ENCODE data around the gene RALGAPB. TPM values are rescaled to one million over a fixed set of nuclear protein-coding genes. Genes with fewer than 3 reads are reported as not detected.

RALGAPB gene
- total RNA-seq, 1 donor = 42.7 TPM

- Histone ChIP-seq H3K4me2 (ENCODE audit: insufficient read depth, low read length) (peak overlapping the region; percentile 64), H3K9me3 (ENCODE audit: low read depth, low read length) (no peaks in the 10 kb centered on the region), H3K27ac (ENCODE audit: low read depth, low read length) (no peak overlapping the region), H3K27me3 (ENCODE audit: insufficient read depth, low read length) (no peaks in the 10 kb centered on the region), H4K20me1 (ENCODE audit: insufficient read depth, low read length) (no peaks in the 10 kb centered on the region), H3K4me3 (ENCODE audit: insufficient read depth, low read length) (peak overlapping the region; percentile 7), H3K79me2 (ENCODE audit: insufficient read depth, low read length) (peaks cover 8% of the 10 kb centered on the region), H3K4me1 (ENCODE audit: insufficient read depth, low read length) (peaks cover 13% of the 10 kb centered on the region), H3K36me3 (ENCODE audit: insufficient read depth, low read length) (no peaks in the 10 kb centered on the region), H2AFZ (ENCODE audit: low read length) (peak overlapping the region; percentile 67)
- no peak for TF ChIP-seq CTCF (IDR thresholded peaks at IDR 0.05; ENCODE audit: extremely low read depth, low read depth, low read length)
- DNase-seq (ENCODE audit: insufficient read length, low spot score, missing footprints) = peak; percentile 81
Measured at GRCh38 chr20:38441916-38442315, 30.7 kb upstream of the RALGAPB start.

GRCh38 chr20:38445381-38445796 is 27.3 kb upstream of the RALGAPB start:
- H3K4me3 ChIP-seq (ENCODE audit: insufficient read depth, low read length) = no peak overlapping the region

GRCh38 chr20:38445901-38446425 is 26.7 kb upstream of the RALGAPB start:
- peak overlapping the region; percentile 93 for H3K4me2 ChIP-seq (ENCODE audit: insufficient read depth, low read length)
- no peaks in the 10 kb centered on the region for H3K27me3 ChIP-seq (ENCODE audit: insufficient read depth, low read length)

More at GRCh38 chr20:38445381-38445796, 27.3 kb upstream of the RALGAPB start:
- Histone ChIP-seq H3K27ac (ENCODE audit: low read depth, low read length) (no peak overlapping the region), H3K4me2 (ENCODE audit: insufficient read depth, low read length) (no peak overlapping the region), H3K36me3 (ENCODE audit: insufficient read depth, low read length) (peaks cover 5% of the 10 kb centered on the region), H3K9me3 (ENCODE audit: low read depth, low read length) (no peaks in the 10 kb centered on the region), H2AFZ (ENCODE audit: low read length) (peak overlapping the region; percentile 92), H3K27me3 (ENCODE audit: insufficient read depth, low read length) (no peaks in the 10 kb centered on the region), H4K20me1 (ENCODE audit: insufficient read depth, low read length) (no peaks in the 10 kb centered on the region), H3K4me1 (ENCODE audit: insufficient read depth, low read length) (peaks cover 30% of the 10 kb centered on the region), H3K79me2 (ENCODE audit: insufficient read depth, low read length) (peaks cover 16% of the 10 kb centered on the region)
- DNase-seq (ENCODE audit: insufficient read length, low spot score, missing footprints) = no peak
- no peak for TF ChIP-seq CTCF (IDR thresholded peaks at IDR 0.05; ENCODE audit: extremely low read depth, low read depth, low read length)

More at GRCh38 chr20:38445901-38446425, 26.7 kb upstream of the RALGAPB start:
- Histone ChIP-seq H3K4me3 (ENCODE audit: insufficient read depth, low read length) (peak overlapping the region; percentile 96), H3K36me3 (ENCODE audit: insufficient read depth, low read length) (peaks cover 5% of the 10 kb centered on the region), H2AFZ (ENCODE audit: low read length) (peak overlapping the region; percentile 92), H3K79me2 (ENCODE audit: insufficient read depth, low read length) (peaks cover 16% of the 10 kb centered on the region), H3K9me3 (ENCODE audit: low read depth, low read length) (no peaks in the 10 kb centered on the region), H4K20me1 (ENCODE audit: insufficient read depth, low read length) (no peaks in the 10 kb centered on the region), H3K27ac (ENCODE audit: low read depth, low read length) (no peak overlapping the region), H3K4me1 (ENCODE audit: insufficient read depth, low read length) (peaks cover 36% of the 10 kb centered on the region)
- TF ChIP-seq CTCF (IDR thresholded peaks at IDR 0.05; ENCODE audit: extremely low read depth, low read depth, low read length) = no peak
- peak; percentile 50 for DNase-seq (ENCODE audit: insufficient read length, low spot score, missing footprints)
